ENCODE data around the gene CDAN1.

GRCh38 chr15:42693496-42693895 lies 43.4 kb downstream of the CDAN1 start:
- TF ChIP-seq EP300 (IDR thresholded peaks at IDR 0.05): no peak
- TF ChIP-seq, protein P1, sequence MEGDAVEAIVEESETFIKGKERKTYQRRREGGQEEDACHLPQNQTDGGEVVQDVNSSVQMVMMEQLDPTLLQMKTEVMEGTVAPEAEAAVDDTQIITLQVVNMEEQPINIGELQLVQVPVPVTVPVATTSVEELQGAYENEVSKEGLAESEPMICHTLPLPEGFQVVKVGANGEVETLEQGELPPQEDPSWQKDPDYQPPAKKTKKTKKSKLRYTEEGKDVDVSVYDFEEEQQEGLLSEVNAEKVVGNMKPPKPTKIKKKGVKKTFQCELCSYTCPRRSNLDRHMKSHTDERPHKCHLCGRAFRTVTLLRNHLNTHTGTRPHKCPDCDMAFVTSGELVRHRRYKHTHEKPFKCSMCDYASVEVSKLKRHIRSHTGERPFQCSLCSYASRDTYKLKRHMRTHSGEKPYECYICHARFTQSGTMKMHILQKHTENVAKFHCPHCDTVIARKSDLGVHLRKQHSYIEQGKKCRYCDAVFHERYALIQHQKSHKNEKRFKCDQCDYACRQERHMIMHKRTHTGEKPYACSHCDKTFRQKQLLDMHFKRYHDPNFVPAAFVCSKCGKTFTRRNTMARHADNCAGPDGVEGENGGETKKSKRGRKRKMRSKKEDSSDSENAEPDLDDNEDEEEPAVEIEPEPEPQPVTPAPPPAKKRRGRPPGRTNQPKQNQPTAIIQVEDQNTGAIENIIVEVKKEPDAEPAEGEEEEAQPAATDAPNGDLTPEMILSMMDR (IDR thresholded peaks at IDR 0.05): no peak
- no peak for TF ChIP-seq POLR2AphosphoS5 (IDR thresholded peaks at IDR 0.05)
- TF ChIP-seq POLR2A (IDR thresholded peaks at IDR 0.05): no peak

All from stomach (tissue), 4 donors.